GM23248 (cell line): ENCODE data around the gene TGFBI. TPM values are rescaled to one million over a fixed set of nuclear protein-coding genes. Genes with fewer than 3 reads are reported as not detected.

Experiments used
- DNase-seq: peaks from one replicate; pipeline ENCODE4 v3.0.0-alpha.2; 2015
- H2AFZ ChIP-seq: fragments of 200-600 bp; sonication (generic); 2 replicates; pipeline ENCODE4 v1.6.1; 2016; ENCODE audit warnings: antibody characterized with exemption
- H3F3A ChIP-seq: fragments of 200-600 bp; sonication (generic); 2 replicates; pipeline ENCODE4 v1.6.1; 2016; ENCODE audit warnings: mild to moderate bottlenecking, antibody characterized with exemption, mixed run types; ENCODE audit not compliant: insufficient read depth
- H3K27ac ChIP-seq: fragments of 200-600 bp; sonication (generic); 2 replicates; pipeline ENCODE4 v1.5.1; 2016; ENCODE audit warnings: mild to moderate bottlenecking
- H3K27me3 ChIP-seq: fragments of 200-600 bp; sonication (generic); replicated peaks from 2 replicates; pipeline ENCODE4 v1.6.1; 2016; ENCODE audit warnings: mild to moderate bottlenecking; ENCODE audit not compliant: insufficient read depth
- H3K36me3 ChIP-seq: fragments of 200-600 bp; sonication (generic); 2 replicates; pipeline ENCODE4 v1.6.1; 2016; ENCODE audit warnings: low read depth, mild to moderate bottlenecking
- H3K4me1 ChIP-seq: fragments of 200-600 bp; sonication (generic); 2 replicates; pipeline ENCODE4 v1.6.1; 2016; ENCODE audit warnings: mild to moderate bottlenecking; ENCODE audit not compliant: insufficient read depth
- H3K4me2 ChIP-seq: fragments of 200-600 bp; sonication (generic); one replicate; pipeline ENCODE4 v1.6.1; 2016; ENCODE audit warnings: mild to moderate bottlenecking; ENCODE audit not compliant: unreplicated experiment
- H3K4me3 ChIP-seq: fragments of 200-600 bp; sonication (generic); 2 replicates; pipeline ENCODE4 v1.5.1; 2016; ENCODE audit warnings: mild to moderate bottlenecking
- H3K79me2 ChIP-seq: fragments of 200-600 bp; sonication (generic); 2 replicates; pipeline ENCODE4 v1.6.1; 2016; ENCODE audit warnings: mild to moderate bottlenecking; ENCODE audit not compliant: insufficient read depth
- H3K9ac ChIP-seq: fragments of 200-600 bp; sonication (generic); 2 replicates; pipeline ENCODE4 v1.6.1; 2016; ENCODE audit warnings: mild to moderate bottlenecking
- H3K9me2 ChIP-seq: fragments of 200-600 bp; sonication (generic); 2 replicates; pipeline ENCODE4 v1.6.1; 2016; ENCODE audit warnings: mixed run types, mild to moderate bottlenecking, moderate library complexity; ENCODE audit not compliant: insufficient read depth
- H3K9me3 ChIP-seq: fragments of 200-600 bp; sonication (generic); one replicate; pipeline ENCODE4 v1.6.1; 2017; ENCODE audit warnings: low read depth
- H4K20me1 ChIP-seq: fragments of 200-600 bp; sonication (generic); 2 replicates; pipeline ENCODE4 v1.6.0; 2016; ENCODE audit not compliant: insufficient read depth
- EZH2 ChIP-seq: fragments of 200-600 bp; sonication (generic); IDR thresholded peaks from 2 replicates; pipeline ENCODE4 v1.6.1; 2018; ENCODE audit warnings: antibody characterized with exemption, mild to moderate bottlenecking; ENCODE audit not compliant: insufficient read depth, poor library complexity, severe bottlenecking
- EZH2phosphoT487 ChIP-seq: fragments of 200-600 bp; sonication (generic); IDR thresholded peaks from 2 replicates; pipeline ENCODE4 v1.6.1; 2018; ENCODE audit warnings: antibody characterized with exemption, moderate library complexity, mild to moderate bottlenecking, low read depth; ENCODE audit not compliant: insufficient read depth
- WGBS, 2 experiments: methylation state at CpG; one replicate each; pipeline ENCODE4 v1.1.6; 2015 to 2017; ENCODE audit warnings: low lambda C conversion rate in 2 of 2, low coverage in 1 of 2; ENCODE audit errors: missing lambda C conversion rate in 2 of 2; 5-methylcytosine and 5-hydroxymethylcytosine counted together
- in situ Hi-C: fragments of 300-500 bp; cut with MboI; formaldehyde crosslinking; loops from 2 replicates; pipeline ENCODE4 v1.15.0; 2020
- polyA plus RNA-seq: library from polyadenylated mRNA; unstranded; fragments of >200 nt; fragmentation: Nextera tagmentation; extraction: Ambion mirVana; gene quantifications from 2 replicates; pipeline ENCODE4 v1.2.1, GENCODE V29; 2016
- total RNA-seq: library from RNA; depleted of rRNA; stranded (reverse); fragments of >200 nt; shearing (Covaris generic); gene quantifications from 2 replicates; pipeline ENCODE4 v1.2.3, GENCODE V29; 2014

TGFBI gene
- total and polyA plus RNA-seq, 2 experiments from 2014 or later, result 7,109 to 7,159 TPM

- H3K9me3 ChIP-seq, result no peaks in the 10 kb centered on the region
- no peaks in the 10 kb centered on the region for H4K20me1 ChIP-seq
- no peaks in the 10 kb centered on the region for H3K36me3 ChIP-seq
- no peak for TF ChIP-seq EZH2phosphoT487
- TF ChIP-seq EZH2, result no peak
- H3F3A ChIP-seq, result peaks cover 76% of the 10 kb centered on the region
- WGBS, 2 experiments, result 81 to 82% methylated on average over 2 of the region's 2 CpGs
- in situ Hi-C loops, result no loop called here
- H3K4me2 ChIP-seq, result peak overlapping the region; percentile 37
- no peak overlapping the region for H2AFZ ChIP-seq
- peak overlapping the region; percentile 31 for H3K9ac ChIP-seq
- H3K4me1 ChIP-seq, result peaks cover 83% of the 10 kb centered on the region
- DNase-seq, result no peak
- 0 out of 2 replicates have a peak overlapping the region, but pooled peaks have one; percentile 31 for H3K4me3 ChIP-seq
- peak overlapping the region; percentile 100 for H3K27ac ChIP-seq
- no peaks in the 10 kb centered on the region for H3K9me2 ChIP-seq
- H3K27me3 ChIP-seq, result no peaks in the 10 kb centered on the region
- no peaks in the 10 kb centered on the region for H3K79me2 ChIP-seq
These were observed 15.2 kb upstream of the TGFBI start for GRCh38 chr5:136013559-136013958.

GRCh38 chr5:136014049-136015002 is 14.5 kb upstream of the TGFBI start:
- H3K27me3 ChIP-seq, result no peaks in the 10 kb centered on the region
- peak overlapping the region; percentile 31 for H3K9ac ChIP-seq
- in situ Hi-C loops, result no loop called here
- peaks cover 91% of the 10 kb centered on the region for H3K4me1 ChIP-seq
- no peaks in the 10 kb centered on the region for H4K20me1 ChIP-seq
- peak; percentile 80 for DNase-seq
- H3F3A ChIP-seq, result peaks cover 84% of the 10 kb centered on the region
- H3K79me2 ChIP-seq, result no peaks in the 10 kb centered on the region
- H3K4me3 ChIP-seq, result peak overlapping the region; percentile 31
- no peaks in the 10 kb centered on the region for H3K9me3 ChIP-seq
- 0 out of 2 replicates have a peak, but pooled peaks have one; percentile 49 for TF ChIP-seq EZH2phosphoT487
- TF ChIP-seq EZH2, result no peak
- H3K9me2 ChIP-seq, result no peaks in the 10 kb centered on the region
- H2AFZ ChIP-seq, result no peak overlapping the region
- H3K4me2 ChIP-seq, result peak overlapping the region; percentile 37
- 45 to 46% methylated on average over 7 of the region's 7 CpGs for WGBS, 2 experiments
- H3K27ac ChIP-seq, result peak overlapping the region; percentile 100
- no peaks in the 10 kb centered on the region for H3K36me3 ChIP-seq

DNA sequence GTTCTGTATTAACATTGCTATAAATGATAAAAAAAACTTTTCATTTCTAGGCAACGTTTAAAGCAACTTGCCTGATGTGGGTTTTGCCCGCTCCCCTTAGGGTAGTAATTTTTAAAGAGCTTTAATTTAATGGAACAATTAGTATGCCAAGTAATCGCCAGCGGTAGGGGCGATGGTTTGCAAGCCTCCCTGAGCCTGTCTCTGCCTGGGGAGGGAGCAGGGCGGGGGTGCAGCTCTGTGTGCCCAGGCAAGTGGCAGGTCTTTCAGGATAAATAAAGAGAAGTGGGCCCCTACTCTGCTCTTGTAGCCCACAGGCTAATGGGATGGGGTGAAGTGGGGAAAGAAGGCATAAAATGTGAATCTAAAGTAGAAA is 13.8 kb upstream of the TGFBI start:
- no peak overlapping the region for H3K4me3 ChIP-seq
- H3K79me2 ChIP-seq, result no peaks in the 10 kb centered on the region
- in situ Hi-C loops, result no loop called here
- peaks cover 89% of the 10 kb centered on the region for H3F3A ChIP-seq
- 97 to 100% methylated on average over 6 of the region's 6 CpGs for WGBS, 2 experiments
- H3K4me2 ChIP-seq, result no peak overlapping the region
- peaks cover 96% of the 10 kb centered on the region for H3K4me1 ChIP-seq
- TF ChIP-seq EZH2phosphoT487, result no peak
- no peak for TF ChIP-seq EZH2
- H2AFZ ChIP-seq, result no peak overlapping the region
- H3K9me2 ChIP-seq, result no peaks in the 10 kb centered on the region
- no peaks in the 10 kb centered on the region for H3K27me3 ChIP-seq
- H4K20me1 ChIP-seq, result no peaks in the 10 kb centered on the region
- H3K9ac ChIP-seq, result no peak overlapping the region; the same call in 1 of the 2 replicates
- H3K9me3 ChIP-seq, result no peaks in the 10 kb centered on the region
- no peaks in the 10 kb centered on the region for H3K36me3 ChIP-seq
- H3K27ac ChIP-seq, result peak overlapping the region; percentile 100
- no peak for DNase-seq

- peak overlapping the region; percentile 100 for H3K27ac ChIP-seq
- WGBS, 2 experiments, result 88 to 97% methylated on average over 2 of the region's 2 CpGs
- H4K20me1 ChIP-seq, result no peaks in the 10 kb centered on the region
- H3K27me3 ChIP-seq, result no peaks in the 10 kb centered on the region
- TF ChIP-seq EZH2phosphoT487 (no peak), EZH2 (no peak)
- in situ Hi-C loops, result no loop called here
- no peak for DNase-seq
- H2AFZ ChIP-seq, result no peak overlapping the region
- peak overlapping the region; percentile 30; the same call in 1 of the 2 replicates for H3K9ac ChIP-seq
- H3K79me2 ChIP-seq, result no peaks in the 10 kb centered on the region
- no peaks in the 10 kb centered on the region for H3K9me2 ChIP-seq
- peak overlapping the region; percentile 36 for H3K4me2 ChIP-seq
- no peak overlapping the region for H3K4me3 ChIP-seq
- peaks cover 96% of the 10 kb centered on the region for H3K4me1 ChIP-seq
- peaks cover 95% of the 10 kb centered on the region for H3F3A ChIP-seq
- no peaks in the 10 kb centered on the region for H3K36me3 ChIP-seq
- H3K9me3 ChIP-seq, result no peaks in the 10 kb centered on the region
These were observed 12.7 kb upstream of the TGFBI start for GRCh38 chr5:136015966-136016650.
